PFSK-1 (cell line): ENCODE measurements around the gene FIGNL2.

Experiments used
- FOXP2 ChIP-seq: optimal IDR thresholded peaks from 2 replicates; pipeline ENCODE3; 2011; ENCODE audit warnings: borderline replicate concordance, control low read depth, inconsistent platforms; ENCODE audit not compliant: insufficient read depth; ENCODE audit errors: extremely low read length, extremely low read depth
- POLR2AphosphoS5 ChIP-seq: IDR thresholded peaks from 2 replicates; pipeline ENCODE4 v1.6.1; 2012; ENCODE audit warnings: low read depth, mild to moderate bottlenecking, control low read depth, low read length, moderate library complexity
- REST ChIP-seq, 2 experiments: IDR thresholded peaks; 2 replicates each; pipeline versions ENCODE4 v1.6.1 to v1.8.0; 2011 to 2012; ENCODE audit warnings: low read depth in 2 of 2, low read length in 2 of 2, control low read depth in 1 of 2, inconsistent platforms in 1 of 2, mild to moderate bottlenecking in 1 of 2, moderate library complexity in 1 of 2; ENCODE audit not compliant: insufficient read depth in 1 of 2
- SIN3A ChIP-seq: IDR thresholded peaks from 2 replicates; pipeline ENCODE4 v1.6.1; 2012; ENCODE audit warnings: mild to moderate bottlenecking, low read length, moderate library complexity, borderline replicate concordance; ENCODE audit not compliant: insufficient read depth
- TAF1 ChIP-seq: IDR thresholded peaks from 2 replicates; pipeline ENCODE4 v1.6.1; 2012; ENCODE audit warnings: low read length, control low read depth, borderline replicate concordance; ENCODE audit not compliant: insufficient read depth

FIGNL2 gene

GRCh38 chr12:51823875-51824565, 24.5 kb downstream of the FIGNL2 start:
- TF ChIP-seq FOXP2: no peak
- TF ChIP-seq REST (IDR thresholded peaks at IDR 0.05; ENCODE audit: insufficient read depth in 1 of 2, low read depth in 2 of 2, low read length in 2 of 2): no peak
- no peak for TF ChIP-seq TAF1
- no peak for TF ChIP-seq SIN3A
- TF ChIP-seq POLR2AphosphoS5: no peak

- TF ChIP-seq SIN3A: no peak
Observed at GRCh38 chr12:51822956-51823355, 25.6 kb downstream of the FIGNL2 start.

- TF ChIP-seq SIN3A (no peak), REST (IDR thresholded peaks at IDR 0.05; ENCODE audit: insufficient read depth in 1 of 2, low read depth in 2 of 2, low read length in 2 of 2) (no peak), TAF1 (no peak), FOXP2 (no peak), POLR2AphosphoS5 (no peak)
Observed at GRCh38 chr12:51822261-51822616, 26.3 kb downstream of the FIGNL2 start.

- TF ChIP-seq REST (IDR thresholded peaks at IDR 0.05; ENCODE audit: insufficient read depth in 1 of 2, low read depth in 2 of 2, low read length in 2 of 2) (no peak), TAF1 (no peak), SIN3A (no peak), POLR2AphosphoS5 (no peak), FOXP2 (no peak)
Observed at GRCh38 chr12:51821440-51822260, 26.9 kb downstream of the FIGNL2 start.

GRCh38 chr12:51820526-51821439, 27.7 kb downstream of the FIGNL2 start:
- TF ChIP-seq REST (IDR thresholded peaks at IDR 0.05; ENCODE audit: insufficient read depth in 1 of 2, low read depth in 2 of 2, low read length in 2 of 2) (no peak), TAF1 (no peak), SIN3A (no peak), FOXP2 (no peak), POLR2AphosphoS5 (no peak)
